HuH-7.5 (cell line): Measurements from ENCODE around the gene S100A1.
A peak's percentile ranks its signal among the peaks of the same experiment; 100 is the strongest.
"Not testable (repeated sequence)": the region's sequence is repeated elsewhere in the genome, so short reads cannot be mapped to it uniquely, and the experiment has no call there.

ENCODE experiments used
- DNase-seq: peaks from one replicate; pipeline ENCODE4 v3.0.0; 2011; ENCODE audit warnings: low spot score

Gene S100A1

DNA sequence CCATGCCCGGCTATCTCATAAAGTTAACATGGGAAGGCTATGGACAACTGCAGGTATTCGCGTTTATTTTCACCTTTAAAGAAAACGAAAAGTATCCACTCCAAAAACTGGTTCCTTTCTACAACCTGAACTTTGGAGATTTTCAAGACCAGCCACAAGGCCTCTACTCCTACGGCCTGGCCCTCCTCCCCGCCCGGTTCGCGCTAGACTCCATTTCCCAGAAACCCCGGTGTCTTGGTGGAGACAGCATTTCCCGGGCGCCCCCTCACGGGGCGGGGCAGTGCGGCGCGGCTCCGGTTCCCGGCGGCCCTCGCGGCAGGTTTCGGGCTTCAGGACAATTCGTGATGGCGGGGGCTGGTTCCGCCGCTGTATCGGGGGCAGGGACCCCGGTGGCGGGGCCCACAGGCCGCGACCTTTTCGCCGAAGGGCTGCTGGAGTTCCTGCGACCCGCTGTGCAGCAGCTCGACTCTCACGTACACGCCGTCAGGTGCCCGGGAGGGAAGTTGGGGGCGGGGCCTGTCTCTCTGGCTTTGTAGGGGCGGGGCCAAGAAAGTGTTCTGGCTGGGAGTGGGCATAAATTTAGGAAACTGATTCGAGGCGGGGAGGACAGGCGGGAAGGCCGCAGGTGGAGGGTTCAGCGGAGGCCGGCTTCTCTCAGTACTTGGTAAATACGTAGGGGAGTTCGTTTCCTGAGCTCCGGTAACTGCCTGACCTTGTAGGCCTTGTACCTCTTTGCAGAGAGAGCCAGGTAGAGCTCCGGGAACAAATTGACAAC, 30.4 kb downstream of the S100A1 start, which contains the start of gene SNAPIN:
SNAPIN (plus strand) TSS at position 304 of the 775 bp plus-strand sequence; CDS start at position 345, 41 bp downstream.
- peak; percentile 80 for DNase-seq

DNA sequence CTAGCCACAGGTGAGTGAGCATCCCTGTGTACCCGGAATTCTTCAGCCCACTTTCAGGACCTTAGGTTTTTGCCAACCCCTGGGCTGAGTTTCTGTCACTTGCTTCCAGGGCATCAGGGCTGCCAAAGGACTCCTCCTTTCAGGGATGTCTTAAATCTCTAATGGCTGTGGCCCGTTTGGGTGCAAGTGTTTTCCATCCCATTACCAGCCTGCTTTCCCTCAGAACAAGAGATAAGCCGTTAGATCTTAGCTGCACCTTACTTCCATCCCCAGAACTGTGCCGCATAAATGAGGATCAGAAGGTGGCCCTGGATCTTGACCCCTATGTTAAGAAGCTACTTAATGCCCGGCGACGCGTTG, 30.9 kb downstream of the S100A1 start:
- DNase-seq = no peak

GRCh38 chr1:153659656-153660055, 31.4 kb downstream of the S100A1 start:
- DNase-seq = no peak

DNA sequence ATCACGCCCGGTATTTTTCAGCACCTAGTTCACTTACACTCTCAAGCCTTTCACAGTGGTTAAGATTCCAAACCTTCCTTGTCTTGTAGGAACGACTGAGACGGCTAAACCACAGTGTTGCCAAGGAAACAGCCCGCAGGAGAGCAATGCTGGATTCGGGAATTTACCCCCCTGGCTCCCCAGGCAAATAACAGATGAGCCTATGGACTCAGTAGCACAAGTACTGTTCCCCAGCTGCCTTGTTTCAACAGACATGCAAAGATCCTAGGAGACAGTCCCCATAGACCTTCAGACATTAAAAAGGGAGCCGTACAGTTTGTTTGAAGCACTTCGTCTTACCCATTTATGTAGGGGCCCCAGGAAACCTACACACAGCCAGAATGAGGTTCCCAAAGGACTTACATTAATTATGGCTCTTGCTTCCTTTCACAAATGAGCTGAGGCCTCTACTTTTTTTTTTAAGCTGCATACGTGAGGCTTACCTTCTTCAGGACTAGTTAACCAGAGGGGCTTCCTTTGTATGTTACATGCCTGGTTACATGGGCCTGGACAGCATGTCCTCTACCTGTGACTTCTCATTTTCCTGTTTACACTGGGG, 33.0 kb downstream of the S100A1 start:
- no peak for DNase-seq

DNA sequence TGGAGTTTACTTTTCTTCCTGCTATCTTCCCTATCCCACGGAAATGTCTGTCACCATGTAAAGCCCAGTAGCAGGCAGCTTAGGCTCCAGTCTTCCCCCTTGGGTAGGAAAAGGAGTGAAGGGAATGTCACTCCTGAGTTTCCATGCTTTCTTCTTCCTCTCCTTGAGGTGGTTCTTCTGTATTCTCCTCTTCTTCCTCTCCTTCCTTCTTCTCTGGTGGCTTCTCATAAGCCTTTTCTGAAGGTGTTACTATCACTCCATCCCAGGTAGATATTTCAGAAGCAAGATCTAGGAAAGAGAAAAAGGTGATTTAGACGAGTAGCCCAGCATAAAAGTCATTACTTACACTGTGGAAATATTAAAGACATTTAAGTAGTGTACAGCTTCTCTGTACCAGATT, 34.0 kb downstream of the S100A1 start:
- DNase-seq = no peak

- DNase-seq = no peak
Measured at GRCh38 chr1:153663211-153663610, 35.0 kb downstream of the S100A1 start.

- no peak for DNase-seq
Measured at GRCh38 chr1:153667439-153667838, 39.2 kb downstream of the S100A1 start.

GRCh38 chr1:153668672-153669071, 40.4 kb downstream of the S100A1 start:
- not testable (repeated sequence) for DNase-seq

DNA sequence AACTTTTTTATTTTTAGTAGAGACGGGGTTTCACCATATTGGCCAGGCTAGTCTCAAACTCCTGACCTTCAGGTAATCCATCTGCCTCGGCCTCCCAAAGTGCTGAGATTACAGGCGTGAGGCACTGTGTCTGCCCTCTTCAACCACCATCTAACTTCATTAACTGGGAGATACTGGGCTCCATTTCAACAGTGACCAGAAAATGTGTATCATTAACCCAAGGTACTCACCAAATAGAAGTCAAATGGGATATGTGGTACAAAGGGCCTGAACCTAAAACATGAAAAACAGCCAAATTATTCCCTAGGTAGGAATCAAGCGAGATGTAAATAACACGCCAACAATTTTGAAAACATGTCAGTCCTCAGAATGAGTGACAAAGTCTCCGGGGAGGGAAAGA, 41.4 kb downstream of the S100A1 start:
- no peak for DNase-seq

- no peak for DNase-seq
Measured at GRCh38 chr1:153670257-153670858, 42.1 kb downstream of the S100A1 start.

- DNase-seq = peak; percentile 98
Measured at GRCh38 chr1:153670859-153671627, 42.8 kb downstream of the S100A1 start, which contains the start of gene ILF2. TSS of gene ILF2 (minus strand) at chr1:153670993. CDS start at chr1:153670922, 71 bp downstream.

GRCh38 chr1:153671628-153672353, 43.6 kb downstream of the S100A1 start:
- not testable (repeated sequence) for DNase-seq

DNA sequence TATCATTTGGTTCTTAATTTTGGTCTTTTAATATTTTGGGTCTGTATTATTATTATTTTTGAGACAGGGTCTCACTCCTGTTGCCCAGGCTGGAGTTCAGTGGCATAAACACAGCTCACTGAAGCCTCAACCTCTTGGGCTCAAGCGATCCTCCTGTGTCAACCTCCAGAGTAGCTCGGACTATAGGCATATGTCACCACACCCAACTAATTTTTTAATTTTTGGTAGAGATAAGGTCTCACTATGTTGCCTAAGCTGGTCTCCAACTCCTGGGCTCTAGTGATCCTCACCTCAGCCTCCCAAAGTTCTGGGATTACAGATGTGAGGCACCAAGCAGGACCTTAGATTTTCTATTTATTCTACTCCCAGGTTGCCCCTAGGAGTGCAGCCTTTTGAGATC, 45.3 kb downstream of the S100A1 start:
- DNase-seq = no peak

- DNase-seq = peak; percentile 77
Measured at GRCh38 chr1:153677718-153678518, 49.7 kb downstream of the S100A1 start.

GRCh38 chr1:153678519-153679336, 50.5 kb downstream of the S100A1 start, which contains the start of gene NPR1:
TSS of gene NPR1 (plus strand) at chr1:153678688. CDS start at chr1:153679109, 421 bp downstream.
- peak; percentile 35 for DNase-seq

- no peak for DNase-seq
Measured at GRCh38 chr1:153679337-153680119, 51.3 kb downstream of the S100A1 start.

GRCh38 chr1:153680120-153680403, 51.8 kb downstream of the S100A1 start:
- DNase-seq = no peak
